A549 (cell line): ENCODE results near the gene MECR.

Source experiments
- GATA3 ChIP-seq: IDR thresholded peaks from 2 replicates; pipeline ENCODE4 v1.6.1; 2012; ENCODE audit warnings: borderline replicate concordance
- HDAC2 ChIP-seq: fragments of 200-600 bp; sonication (generic); IDR thresholded peaks from 2 replicates; pipeline ENCODE4 v1.6.1; 2016
- HOXB13 ChIP-seq: fragments of 250-450 bp; sonication (Bioruptor Pico); IDR thresholded peaks from 2 replicates; pipeline ENCODE4 v1.5.0; 2020; ENCODE audit warnings: low read depth, mild to moderate bottlenecking, moderate library complexity
- MYC ChIP-seq: IDR thresholded peaks from 2 replicates; pipeline ENCODE4 v1.6.1; 2012; ENCODE audit warnings: mild to moderate bottlenecking, inconsistent platforms, low read length, improper control_type of control experiment, borderline replicate concordance
- NFE2L2 ChIP-seq: fragments of 150-350 bp; conservative IDR thresholded peaks from 2 replicates; pipeline ENCODE4 v1.6.1; 2014; ENCODE audit warnings: low read length
- RNF2 ChIP-seq: fragments of 200-600 bp; sonication (generic); IDR thresholded peaks from 2 replicates; pipeline ENCODE4 v1.6.1; 2016; ENCODE audit warnings: low read depth, mild to moderate bottlenecking, antibody characterized with exemption, moderate library complexity, borderline replicate concordance
- SREBF2 ChIP-seq: fragments of 450-650 bp; IDR thresholded peaks from 2 replicates; pipeline ENCODE4 v1.6.1; 2014; ENCODE audit warnings: mild to moderate bottlenecking, moderate library complexity
- TF ChIP-seq, protein P1 (sequence below): fragments of >200 bp; sonication (Bioruptor Twin); formaldehyde crosslinking; IDR thresholded peaks from 3 replicates; pipeline ENCODE4 v1.5.1; 2016
- TF ChIP-seq, protein P2 (sequence below): fragments of 150-350 bp; IDR thresholded peaks from 2 replicates; pipeline ENCODE4 v1.6.1; 2014; ENCODE audit warnings: low read depth, mild to moderate bottlenecking, low read length

GRCh38 chr1:29270929-29271521, 40.3 kb upstream of the MECR start:
- TF ChIP-seq, protein P1, sequence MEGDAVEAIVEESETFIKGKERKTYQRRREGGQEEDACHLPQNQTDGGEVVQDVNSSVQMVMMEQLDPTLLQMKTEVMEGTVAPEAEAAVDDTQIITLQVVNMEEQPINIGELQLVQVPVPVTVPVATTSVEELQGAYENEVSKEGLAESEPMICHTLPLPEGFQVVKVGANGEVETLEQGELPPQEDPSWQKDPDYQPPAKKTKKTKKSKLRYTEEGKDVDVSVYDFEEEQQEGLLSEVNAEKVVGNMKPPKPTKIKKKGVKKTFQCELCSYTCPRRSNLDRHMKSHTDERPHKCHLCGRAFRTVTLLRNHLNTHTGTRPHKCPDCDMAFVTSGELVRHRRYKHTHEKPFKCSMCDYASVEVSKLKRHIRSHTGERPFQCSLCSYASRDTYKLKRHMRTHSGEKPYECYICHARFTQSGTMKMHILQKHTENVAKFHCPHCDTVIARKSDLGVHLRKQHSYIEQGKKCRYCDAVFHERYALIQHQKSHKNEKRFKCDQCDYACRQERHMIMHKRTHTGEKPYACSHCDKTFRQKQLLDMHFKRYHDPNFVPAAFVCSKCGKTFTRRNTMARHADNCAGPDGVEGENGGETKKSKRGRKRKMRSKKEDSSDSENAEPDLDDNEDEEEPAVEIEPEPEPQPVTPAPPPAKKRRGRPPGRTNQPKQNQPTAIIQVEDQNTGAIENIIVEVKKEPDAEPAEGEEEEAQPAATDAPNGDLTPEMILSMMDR = no peak
- no peak for TF ChIP-seq NFE2L2
- TF ChIP-seq HOXB13 (CRISPR knock-in tag) = no peak
- TF ChIP-seq, protein P2, sequence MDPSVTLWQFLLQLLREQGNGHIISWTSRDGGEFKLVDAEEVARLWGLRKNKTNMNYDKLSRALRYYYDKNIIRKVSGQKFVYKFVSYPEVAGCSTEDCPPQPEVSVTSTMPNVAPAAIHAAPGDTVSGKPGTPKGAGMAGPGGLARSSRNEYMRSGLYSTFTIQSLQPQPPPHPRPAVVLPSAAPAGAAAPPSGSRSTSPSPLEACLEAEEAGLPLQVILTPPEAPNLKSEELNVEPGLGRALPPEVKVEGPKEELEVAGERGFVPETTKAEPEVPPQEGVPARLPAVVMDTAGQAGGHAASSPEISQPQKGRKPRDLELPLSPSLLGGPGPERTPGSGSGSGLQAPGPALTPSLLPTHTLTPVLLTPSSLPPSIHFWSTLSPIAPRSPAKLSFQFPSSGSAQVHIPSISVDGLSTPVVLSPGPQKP = no peak
- TF ChIP-seq MYC = no peak
- no peak for TF ChIP-seq SREBF2
- no peak for TF ChIP-seq RNF2
- no peak for TF ChIP-seq GATA3
- TF ChIP-seq HDAC2 = no peak
